DMS79 treated with DMSO at 0.1 percent for 48 hours (cell line): ENCODE data around the gene NDUFB2.
"Not testable (repeated sequence)": the region's sequence is repeated elsewhere in the genome, so short reads cannot be mapped to it uniquely, and the experiment has no call there.

Experiments used
- DNase-seq: peaks from one replicate; lab custom pipeline; 2025; lab: John Stamatoyannopoulos, UW

The NDUFB2 gene

GRCh38 chr7:140691376-140692045 lies 5.0 kb upstream of the NDUFB2 start:
- no peak for DNase-seq

DNA sequence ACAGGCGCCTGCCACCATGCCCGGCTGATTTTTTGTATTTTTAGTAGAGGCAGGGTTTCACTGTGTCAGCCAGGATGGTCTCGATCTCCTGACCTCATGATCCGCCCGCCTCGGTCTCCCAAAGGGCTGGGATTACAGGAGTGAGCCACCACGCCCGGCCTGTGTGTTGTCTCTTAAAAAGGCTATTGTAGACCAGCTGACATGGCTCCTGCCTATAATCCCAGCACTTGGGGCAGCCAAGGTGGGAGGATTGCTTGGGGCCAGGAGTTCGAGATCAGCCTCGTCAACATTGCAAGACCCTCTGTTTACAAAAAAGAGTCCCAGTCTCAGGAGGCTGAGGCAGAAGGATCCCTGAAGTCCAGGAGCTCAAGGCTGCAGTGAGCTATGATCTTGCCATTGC lies 2.7 kb upstream of the NDUFB2 start:
- not testable (repeated sequence) for DNase-seq

- DNase-seq = no peak
Observed at GRCh38 chr7:140694592-140694991, 1.9 kb upstream of the NDUFB2 start.

GRCh38 chr7:140695381-140695780 lies 1.1 kb upstream of the NDUFB2 start:
- no peak for DNase-seq

GRCh38 chr7:140696024-140696679 lies 356 bp upstream of the NDUFB2 start:
- peak; percentile 86 for DNase-seq

DNA sequence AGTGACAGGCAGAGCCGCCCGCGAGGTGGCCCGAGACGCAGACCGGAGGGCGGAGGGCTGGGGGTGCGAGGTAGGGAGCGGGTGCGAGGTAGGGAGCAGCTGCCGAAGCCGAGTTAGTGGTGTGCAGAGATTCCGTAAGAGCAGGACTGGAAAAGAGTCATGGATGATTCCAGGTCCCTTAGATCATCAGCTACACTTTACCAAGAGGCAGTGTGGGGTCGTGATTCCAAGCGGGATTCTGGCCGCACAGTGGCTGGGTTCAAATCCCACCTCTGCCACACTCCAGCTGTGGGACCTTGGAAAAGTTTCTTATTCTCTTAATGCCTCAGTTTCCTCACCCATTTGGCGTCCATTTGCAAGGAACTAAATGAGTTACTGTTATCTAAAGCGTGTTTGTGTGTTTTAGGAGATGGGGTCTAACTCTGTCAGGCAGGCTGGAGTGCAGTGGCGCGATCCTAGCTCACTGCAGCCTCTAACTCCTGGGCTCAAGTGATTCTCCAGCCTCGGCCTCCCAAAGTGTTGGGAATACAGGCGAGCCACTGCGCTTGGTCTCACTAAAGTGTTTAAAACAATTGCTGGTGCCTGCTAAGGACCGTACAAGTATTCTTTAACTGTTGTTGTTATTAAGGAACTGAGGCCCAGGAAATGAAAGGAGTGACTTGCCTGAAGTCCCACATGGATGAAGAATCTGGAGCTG lies 1.1 kb downstream of the NDUFB2 start:
- DNase-seq = no peak

GRCh38 chr7:140698477-140698876 lies 2.0 kb downstream of the NDUFB2 start:
- DNase-seq = peak; percentile 23

DNA sequence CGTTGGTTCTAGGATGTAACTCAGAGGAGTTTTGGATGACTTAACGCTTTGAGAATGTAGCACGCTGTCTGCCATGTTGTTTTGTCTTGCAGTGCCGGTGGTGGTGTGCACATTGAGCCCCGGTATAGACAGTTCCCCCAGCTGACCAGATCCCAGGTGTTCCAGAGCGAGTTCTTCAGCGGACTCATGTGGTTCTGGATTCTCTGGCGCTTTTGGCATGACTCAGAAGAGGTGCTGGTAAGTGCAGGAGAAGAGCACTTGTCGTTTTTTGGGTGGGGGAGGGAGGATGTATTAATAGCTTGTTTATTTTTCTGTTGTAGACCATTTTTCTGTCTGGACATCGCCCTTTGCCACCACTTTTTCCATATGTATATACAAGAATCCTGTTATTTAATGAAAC lies 6.3 kb downstream of the NDUFB2 start:
- DNase-seq = no peak

DNA sequence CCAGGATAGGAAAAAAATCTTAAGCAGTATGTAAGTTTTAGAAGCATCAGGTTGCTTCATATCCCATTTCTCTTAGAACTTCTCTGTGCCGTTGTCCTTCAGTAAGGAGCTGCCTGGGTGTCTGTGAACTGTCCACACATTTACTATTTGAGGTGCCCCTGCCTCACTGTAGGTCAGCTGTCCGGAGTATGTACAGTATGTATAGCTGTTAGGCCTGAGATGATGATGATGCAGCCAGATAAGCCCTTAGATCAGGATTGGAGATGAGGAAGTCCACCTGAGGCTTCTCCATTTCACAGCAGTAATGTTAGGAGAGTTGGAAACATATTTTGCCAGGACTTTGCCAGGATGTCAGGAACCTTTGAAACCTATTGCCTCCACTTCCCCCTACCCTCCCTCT lies 7.7 kb downstream of the NDUFB2 start:
- DNase-seq = no peak

DNA sequence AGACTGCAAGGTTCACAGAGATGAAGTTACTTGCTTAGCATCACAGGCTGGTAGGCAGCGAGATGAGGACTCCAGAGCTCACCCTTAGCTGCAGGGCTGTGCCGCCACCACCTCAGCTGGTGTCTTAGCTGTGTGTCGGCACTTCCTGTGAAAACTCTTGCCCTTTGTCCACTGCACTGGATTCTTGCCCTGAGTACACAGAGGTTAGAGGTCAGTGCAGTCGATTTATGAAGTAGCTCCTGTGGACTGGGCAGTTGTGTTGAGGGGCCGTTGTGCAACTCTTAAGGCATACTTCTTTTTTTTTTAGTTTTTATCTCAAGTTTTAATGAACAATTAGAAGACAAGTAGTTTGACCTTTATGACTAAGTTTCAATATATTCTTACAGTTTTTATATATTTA lies 10.6 kb downstream of the NDUFB2 start:
- DNase-seq = no peak

DNA sequence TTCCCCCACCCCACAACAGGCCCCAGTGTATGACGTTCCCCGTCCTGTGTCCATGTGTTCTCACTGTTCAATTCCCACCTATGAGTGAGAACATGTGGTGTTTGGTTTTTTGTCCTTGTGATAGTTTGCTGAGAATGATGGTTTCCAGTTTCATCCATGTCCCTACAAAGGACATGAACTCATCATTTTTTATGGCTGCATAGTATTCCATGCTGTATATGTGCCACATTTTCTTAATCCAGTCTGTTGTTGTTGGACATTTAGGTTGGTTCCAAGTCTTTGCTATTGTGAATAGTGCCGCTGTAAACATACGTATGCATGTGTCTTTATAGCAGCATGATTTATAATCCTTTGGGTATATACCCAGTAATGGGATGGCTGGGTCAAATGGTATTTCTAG lies 12.3 kb downstream of the NDUFB2 start:
- not testable (repeated sequence) for DNase-seq

DNA sequence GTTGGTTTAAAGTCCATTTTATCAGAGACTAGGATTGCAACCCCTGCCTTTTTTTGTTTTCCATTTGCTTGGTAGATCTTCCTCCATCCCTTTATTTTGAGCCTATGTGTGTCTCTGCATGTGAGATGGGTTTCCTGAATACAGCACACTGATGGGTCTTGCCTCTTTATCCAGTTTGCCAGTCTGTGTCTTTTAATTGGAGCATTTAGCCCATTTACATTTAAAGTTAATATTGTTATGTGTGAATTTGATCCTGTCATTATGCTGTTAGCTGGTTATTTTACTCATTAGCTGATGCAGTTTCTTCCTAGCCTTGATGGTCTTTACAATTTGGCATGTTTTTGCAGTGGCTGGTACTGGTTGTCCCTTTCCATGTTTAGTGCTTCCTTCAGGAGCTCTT lies 15.9 kb downstream of the NDUFB2 start:
- DNase-seq = not testable (repeated sequence)

GRCh38 chr7:140714331-140715040 lies 18.0 kb downstream of the NDUFB2 start:
- DNase-seq = no peak

GRCh38 chr7:140719721-140720120 lies 23.2 kb downstream of the NDUFB2 start:
- DNase-seq = peak; percentile 93

DNA sequence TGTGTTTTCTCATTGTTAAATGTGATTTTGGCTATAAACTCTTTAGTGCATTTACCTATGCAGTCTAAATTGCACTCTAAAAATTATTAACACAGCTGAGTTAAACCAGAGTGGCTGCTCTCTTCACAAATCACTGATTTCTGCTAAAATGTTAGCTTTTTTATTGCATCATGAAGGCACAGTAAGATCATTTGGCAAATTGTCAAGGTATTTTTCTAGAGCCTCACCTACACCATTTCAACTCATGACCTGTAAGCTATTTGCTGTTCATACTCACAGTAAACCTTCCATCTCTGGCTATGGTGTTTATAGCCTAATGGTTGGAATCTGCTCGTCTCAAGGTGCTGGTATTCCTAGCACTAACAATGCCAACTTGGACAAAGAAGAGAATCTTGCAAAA lies 25.7 kb downstream of the NDUFB2 start:
- DNase-seq = peak; percentile 89

- DNase-seq = peak; percentile 19
Observed at GRCh38 chr7:140723006-140723405, 26.5 kb downstream of the NDUFB2 start.

- DNase-seq = no peak
Observed at GRCh38 chr7:140723574-140723973, 27.1 kb downstream of the NDUFB2 start.

GRCh38 chr7:140724706-140725105 lies 28.2 kb downstream of the NDUFB2 start:
- no peak for DNase-seq

DNA sequence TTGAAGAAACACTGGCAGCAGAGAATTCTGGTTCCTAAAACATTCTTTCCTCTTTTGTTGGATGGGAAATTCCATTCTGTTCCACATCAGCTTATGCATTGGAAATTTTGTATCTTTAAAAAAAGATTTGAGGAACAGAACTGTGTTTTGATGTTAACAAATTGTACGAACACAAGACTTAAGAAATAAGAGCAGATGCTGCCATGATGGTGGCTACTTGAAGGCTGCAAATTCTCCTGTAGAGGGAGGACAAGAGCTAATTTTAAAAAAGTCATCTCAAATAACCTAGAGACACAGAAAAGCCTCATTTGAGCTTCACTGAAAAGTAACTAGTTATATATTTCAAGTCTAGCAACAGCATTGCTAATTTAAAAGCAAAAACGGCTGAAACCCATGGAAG lies 29.8 kb downstream of the NDUFB2 start:
- DNase-seq = no peak

DNA sequence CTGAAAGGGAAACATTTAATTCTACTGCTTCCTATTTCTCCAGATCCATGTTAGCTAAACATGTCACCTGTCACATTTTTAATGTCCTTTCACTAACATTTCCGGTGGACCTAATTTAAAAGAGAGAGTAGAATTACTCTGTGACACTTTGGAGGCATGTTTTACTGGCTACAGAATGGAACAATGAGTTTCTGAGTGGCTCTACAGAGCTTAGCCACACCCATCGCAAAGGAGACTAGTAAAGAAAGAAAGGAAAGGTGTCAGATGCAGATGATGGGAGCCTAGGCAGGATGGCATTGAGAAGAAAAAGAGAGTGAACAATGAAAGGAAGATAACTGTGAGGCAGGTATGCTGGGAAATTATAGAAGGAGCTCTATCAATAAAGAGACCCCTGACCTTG lies 35.9 kb downstream of the NDUFB2 start:
- DNase-seq = peak; percentile 9

DNA sequence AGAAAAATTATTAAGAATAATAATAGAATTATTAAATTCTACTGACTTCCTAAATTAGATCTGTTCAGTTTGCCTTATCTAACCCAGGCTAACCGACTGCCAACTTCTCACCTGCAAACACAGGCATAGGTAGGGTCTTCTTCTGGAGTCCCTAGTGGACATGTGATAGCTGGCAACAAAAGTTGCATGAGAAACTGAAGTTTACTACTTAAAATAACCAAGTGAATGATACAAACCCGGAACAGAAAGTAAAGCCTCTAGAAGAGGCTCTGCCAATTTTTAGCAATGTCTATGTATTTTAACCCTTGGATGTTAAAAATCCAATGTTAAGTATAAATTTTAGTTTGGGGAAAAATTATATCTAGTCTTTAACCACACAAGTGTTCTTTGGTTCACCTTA lies 37.6 kb downstream of the NDUFB2 start:
- DNase-seq = no peak

GRCh38 chr7:140734729-140735128 lies 38.2 kb downstream of the NDUFB2 start:
- DNase-seq = no peak

GRCh38 chr7:140738280-140738679 lies 41.8 kb downstream of the NDUFB2 start:
- DNase-seq = no peak
